Amygdala (tissue), 56 donors: ENCODE measurements around the gene UCN2.

ENCODE experiments used
- DNase-seq, 56 donors: peaks; one replicate each; lab custom pipeline; 2025; lab: John Stamatoyannopoulos, UW

UCN2 gene, protein sequence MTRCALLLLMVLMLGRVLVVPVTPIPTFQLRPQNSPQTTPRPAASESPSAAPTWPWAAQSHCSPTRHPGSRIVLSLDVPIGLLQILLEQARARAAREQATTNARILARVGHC

DNA sequence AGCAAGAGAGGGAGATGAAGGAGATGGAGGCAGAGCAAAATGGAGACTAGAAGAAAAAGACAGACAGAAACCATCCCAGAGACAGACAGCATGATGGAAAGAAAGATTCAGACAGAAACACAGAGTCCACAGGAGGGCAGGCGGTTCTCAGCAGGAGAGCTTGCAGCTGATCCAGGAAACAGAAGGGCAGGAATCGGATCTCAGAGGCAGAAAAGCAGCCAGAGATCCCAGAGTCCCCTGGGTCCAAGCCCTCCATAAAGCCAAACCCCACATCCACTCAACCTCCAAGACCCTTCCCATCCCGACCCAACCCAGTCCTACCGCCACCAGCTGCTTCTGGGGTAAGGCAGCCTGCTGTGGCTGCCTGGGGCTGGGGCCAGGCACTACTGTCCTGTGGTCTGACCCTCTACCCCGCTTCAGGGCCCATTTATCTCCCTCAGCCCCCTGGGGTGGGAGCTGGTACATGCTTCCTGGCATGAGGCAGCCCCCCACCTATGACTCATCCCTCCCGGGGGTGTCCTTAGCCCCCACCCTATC lies at the start of gene UCN2:
Gene UCN2, minus strand, starts transcription at position 400 of the 537 bp plus-strand sequence. CDS start 657 bp downstream, outside the sequence.
- no peak for DNase-seq

GRCh38 chr3:48612309-48612708 lies 48.7 kb upstream of the UCN2 start:
- no peak for DNase-seq

DNA sequence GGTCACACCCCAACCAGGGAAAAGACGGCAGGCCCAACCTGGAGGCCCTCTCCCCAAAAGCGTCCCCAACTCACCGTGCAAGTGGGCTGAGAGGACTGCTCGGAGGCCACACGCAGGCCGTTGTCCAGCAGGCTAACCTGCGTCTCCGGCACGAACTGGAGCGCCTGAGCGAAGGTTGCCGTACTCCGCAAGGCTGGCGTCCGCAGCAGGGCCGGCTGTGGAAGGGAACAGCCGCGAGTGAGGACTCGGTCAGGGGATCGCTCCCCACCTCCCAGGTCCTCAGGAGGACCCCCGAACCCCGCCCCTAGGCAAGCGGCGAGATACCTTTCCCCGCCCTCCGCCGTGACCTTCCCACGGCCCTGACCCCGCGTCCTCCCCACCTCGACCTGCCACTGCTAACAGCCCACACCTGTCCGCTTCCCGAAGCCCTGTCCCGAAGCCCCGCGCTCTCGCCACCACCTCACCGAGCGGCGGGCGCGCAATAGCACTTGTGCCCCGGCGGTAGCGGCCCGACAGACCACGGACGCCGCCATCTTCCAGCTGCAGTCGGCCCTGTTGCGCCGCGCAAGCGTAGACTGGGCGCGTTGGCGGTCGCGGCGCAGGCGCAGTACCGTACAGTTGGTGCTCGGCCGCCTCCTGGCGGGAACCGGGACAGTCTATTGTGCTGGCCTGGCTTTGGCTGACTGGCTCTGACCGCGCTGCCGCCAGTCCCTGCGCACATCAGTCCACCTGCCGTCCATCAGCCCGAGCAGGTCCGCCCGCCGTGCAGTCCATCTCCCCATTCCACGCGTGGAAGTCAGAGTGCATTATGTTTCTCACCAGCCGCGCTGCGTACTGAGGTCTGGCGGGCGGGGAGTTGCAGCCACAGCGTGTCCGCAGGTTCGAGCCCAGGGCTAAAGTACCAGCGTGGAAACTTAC lies 45.8 kb upstream of the UCN2 start, which contains the start of gene UQCRC1:
Gene UQCRC1, minus strand, starts transcription at position 559 of the 918 bp plus-strand sequence. Its CDS starts 26 bp downstream, at position 533.
- DNase-seq, result peak; percentile 35 to 93 (median 81)

DNA sequence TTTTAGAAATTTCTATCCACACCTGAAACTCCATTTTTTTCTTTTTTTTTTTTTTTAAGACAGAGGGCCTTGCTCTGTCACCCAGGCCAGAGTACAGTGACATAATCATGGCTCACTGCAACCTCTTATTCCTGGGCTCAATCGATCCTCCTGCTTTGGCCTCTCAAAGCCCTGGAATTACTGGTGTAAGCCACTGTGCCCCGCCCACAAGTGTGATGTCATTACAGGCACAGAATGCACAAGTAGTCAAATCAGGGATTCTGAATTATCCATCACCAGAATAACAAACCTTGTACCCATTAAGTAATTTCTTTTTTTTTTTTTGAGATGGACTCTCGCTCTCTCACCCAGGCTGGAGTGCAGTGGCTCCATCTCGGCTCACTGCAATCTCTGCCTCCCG lies 43.9 kb upstream of the UCN2 start:
- DNase-seq, result no peak

GRCh38 chr3:48601622-48601994 lies 38.0 kb upstream of the UCN2 start:
- peak in 1 of 56 donors; percentile 18 for DNase-seq

GRCh38 chr3:48600711-48601621 lies 37.4 kb upstream of the UCN2 start:
- no peak for DNase-seq

DNA sequence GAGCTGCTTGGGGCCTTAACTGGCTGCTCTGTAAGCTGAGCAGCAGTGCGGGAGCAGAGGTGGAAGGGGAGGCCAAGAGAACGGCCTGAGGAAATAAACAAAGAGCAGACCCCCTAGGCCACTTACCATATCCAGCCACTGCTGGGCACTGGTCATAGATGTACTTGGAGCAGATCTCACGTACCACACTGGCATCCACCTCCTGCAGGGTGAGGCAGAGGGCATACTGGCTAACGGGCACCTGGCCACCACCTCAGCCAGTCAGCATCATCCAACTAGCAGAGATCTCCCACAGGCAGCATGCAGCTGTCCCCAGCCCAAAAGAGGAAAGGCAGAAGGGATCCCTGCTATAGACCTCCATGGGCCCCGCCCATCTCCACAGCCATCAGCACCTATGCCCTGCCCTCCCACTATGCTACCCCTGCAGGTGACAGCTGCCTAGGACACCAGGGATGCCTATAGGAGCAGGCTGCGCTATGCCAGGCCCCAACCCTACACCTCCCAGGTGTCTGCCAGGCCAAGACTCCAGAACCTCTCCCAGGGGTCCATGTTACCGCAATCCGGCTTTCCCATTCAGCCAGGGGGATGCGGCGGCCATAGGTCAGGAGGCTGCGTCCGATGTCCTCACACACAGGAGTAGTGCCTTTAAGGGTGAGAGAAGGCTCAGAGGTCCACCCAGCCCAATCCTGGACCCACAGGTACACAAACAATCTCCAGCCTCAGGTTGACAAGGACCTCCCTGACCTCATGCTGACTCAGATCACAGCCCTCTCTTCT lies 36.1 kb upstream of the UCN2 start:
- DNase-seq, result no peak

DNA sequence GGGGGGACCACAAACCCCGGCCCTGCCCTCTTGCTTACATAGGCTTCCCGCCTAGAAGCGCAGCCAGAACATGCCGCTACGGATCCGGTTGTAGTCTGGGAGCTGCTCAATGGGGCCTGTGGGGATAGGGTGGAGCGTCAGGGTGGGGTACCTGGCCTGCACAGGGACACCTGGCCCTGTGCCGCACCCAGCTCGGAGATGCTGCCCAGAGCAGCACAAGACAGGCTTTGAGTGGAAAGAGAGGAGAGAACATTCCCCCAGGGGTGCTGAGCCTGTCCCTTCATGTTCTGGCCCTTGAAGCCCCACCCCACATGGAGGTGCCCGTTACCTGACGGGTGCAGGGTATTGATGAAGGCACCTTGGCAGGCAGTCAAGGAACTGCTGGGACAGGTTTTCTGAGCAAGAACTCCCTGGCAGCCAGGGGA lies 35.5 kb upstream of the UCN2 start:
- no peak for DNase-seq

DNA sequence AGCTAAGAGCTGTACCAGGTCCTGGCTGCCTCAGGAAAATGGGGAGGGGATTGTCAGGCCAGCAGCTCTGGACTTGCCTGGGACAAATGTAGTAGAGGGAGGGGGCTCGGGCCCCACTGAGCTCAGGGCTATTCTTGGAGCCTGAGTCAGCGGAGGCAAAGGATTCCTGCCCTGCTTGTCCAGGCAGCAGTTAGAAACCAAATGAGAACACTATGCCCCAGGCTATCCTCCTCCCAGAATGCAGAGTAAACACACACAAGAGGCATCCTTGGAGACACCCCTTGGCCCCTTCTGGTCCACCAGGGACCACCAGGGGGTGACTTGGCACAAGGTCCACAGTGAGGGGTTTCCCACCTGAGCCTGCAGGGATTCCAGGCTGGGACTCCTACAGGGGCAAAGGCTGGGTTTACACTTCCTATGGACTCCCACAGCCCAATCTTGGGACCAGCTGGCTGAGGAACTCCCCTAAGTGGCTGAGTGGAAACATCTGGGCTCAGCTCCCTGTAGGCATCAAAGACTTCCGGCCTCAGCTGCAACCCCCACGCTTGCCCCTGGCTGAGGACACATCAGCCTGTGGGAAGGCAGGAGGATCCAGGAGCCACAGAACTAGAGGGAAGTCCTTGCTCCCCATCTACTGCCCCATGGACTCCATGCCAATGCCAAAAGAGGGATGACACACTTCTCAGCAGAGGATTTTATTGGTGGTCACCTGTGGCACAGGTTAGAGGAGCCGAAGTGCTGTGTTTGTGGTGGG lies 34.9 kb upstream of the UCN2 start:
- no peak for DNase-seq

DNA sequence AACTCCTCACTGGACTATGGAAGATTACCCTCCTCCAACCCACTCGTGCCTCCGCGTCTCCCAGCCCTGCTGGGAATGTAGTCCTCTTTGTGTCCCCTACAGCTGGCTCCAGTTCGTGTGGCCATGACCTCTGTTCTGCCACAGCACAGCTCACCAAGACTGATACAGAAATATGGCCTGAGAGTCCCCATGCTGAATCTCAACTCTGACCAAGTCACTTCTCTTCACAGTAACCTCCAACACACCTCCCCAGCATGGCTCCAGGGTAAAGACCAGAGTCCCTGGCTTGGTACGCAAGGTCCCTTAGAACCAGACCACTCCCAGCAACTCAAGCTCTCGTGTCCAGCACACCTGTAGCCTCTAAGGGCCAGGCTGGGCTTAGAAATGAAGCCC lies 33.8 kb upstream of the UCN2 start:
- no peak for DNase-seq

DNA sequence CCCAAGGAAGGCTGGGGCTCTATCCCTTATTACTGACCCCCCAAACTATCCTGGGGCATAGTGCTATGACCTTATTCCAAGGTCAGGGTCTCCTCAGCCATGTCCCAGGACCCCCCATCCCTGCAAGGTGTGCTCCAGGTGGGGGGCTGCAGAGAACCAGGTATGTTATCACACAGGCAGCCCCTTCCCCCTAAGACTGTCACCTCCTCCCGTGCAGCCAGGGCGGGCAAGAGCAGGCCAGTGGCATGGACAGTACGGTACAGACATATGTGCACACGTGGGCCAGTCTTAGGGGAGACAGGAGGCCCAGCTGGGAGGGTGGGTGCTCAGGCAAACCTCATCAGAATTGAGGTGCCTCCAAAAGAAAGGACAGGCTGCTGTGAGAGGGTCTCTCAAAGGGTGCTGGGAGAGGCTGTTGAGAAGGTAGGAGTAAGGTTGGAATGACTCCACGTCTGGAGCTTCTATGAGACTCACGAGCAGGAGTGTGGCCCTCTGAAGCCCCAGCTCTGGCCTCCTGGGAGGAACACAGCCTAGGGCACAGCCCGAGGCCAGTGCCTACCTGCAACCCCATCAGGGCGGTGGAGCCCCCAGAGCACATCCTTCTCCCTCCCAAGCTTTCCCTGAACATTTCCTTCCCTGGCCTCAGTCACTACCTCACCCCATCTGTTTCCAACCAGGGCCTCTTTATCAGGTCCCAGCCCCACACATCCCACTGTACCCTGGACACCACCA lies 33.3 kb upstream of the UCN2 start:
- DNase-seq, result no peak

- DNase-seq, result no peak
Observed at GRCh38 chr3:48596157-48596556, 32.6 kb upstream of the UCN2 start.

DNA sequence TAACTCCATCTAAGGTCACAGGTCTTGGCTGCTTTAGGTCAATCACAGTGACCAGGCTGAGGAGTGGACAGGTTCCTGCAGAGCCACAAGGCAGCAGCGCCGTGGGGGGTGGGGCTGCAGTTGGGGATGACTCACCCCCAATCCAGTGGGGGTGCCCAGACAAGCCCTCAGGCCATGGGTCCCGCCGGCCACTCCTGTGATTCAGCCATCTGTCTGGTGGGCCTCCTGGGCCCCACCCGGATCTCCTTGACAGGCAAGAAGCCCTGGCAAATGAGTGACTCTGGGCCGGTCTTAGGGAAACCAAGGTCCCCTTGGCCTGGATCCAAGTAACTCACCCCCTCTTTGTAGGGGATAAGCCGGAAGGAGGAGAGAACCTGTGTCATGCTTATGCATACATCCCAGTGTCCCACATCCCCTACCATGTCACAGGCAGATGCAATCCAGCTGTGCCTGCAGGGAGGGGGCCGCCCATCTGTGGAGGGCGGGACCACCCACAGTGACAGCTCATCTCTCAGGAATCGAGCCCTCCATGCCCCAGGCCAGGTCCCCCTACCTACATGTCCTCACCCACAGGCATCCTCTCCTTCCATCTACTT lies 32.0 kb upstream of the UCN2 start:
- DNase-seq, result peak in 3 of 56 donors; percentile 33 to 71 (median 70)

DNA sequence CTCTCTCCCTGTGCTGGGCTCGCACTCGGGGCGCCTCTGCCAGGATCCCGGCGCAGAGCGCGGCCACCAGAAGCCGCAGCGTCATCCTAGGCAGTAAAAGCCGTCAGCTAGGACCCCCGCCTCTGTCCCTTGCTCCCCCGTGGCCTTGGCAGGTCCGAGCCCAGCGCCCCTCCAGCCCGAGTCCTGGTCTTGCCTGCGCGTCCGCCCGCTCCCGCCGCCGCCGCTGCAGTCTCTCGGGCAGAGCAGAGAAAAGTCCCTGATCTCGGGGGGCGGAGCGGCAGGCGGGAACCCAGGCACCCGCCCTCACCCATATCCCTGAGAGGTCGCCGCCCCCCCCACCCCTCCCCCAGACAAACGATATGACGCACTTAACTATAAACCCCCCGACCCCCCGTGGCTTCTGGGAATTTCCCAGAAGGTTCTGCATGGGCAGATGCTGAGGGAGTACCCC lies 31.5 kb upstream of the UCN2 start, which contains the start of gene COL7A1:
Gene COL7A1, minus strand, starts transcription at position 255 of the 451 bp plus-strand sequence. Its CDS starts 170 bp downstream, at position 85.
- peak in 1 of 56 donors; percentile 70 for DNase-seq

- DNase-seq, result no peak
Observed at GRCh38 chr3:48594417-48595049, 31.0 kb upstream of the UCN2 start.

DNA sequence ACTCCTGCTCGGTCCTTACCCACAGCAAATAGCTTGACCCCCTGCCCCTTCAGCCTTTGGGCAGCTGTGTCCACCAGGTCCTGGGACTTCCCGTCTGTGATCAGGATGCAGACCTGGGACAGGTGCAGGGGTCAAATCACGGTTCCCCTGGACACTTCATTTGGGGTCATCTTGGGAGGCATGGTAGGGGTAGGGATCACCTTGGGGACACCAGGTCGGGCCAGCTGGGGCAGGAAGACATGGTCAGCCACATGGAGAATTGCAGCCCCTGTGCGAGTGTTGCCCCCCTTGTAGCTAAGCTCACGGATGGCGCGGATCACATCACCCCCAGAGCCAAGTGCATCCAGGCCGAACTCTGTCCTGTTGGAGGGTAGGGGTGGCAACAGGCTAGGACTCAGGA lies 29.8 kb upstream of the UCN2 start:
- no peak for DNase-seq

GRCh38 chr3:48592519-48593087 lies 29.0 kb upstream of the UCN2 start:
- no peak for DNase-seq
